ENCODE measurements around the gene RAB15.

The RAB15 gene

DNA sequence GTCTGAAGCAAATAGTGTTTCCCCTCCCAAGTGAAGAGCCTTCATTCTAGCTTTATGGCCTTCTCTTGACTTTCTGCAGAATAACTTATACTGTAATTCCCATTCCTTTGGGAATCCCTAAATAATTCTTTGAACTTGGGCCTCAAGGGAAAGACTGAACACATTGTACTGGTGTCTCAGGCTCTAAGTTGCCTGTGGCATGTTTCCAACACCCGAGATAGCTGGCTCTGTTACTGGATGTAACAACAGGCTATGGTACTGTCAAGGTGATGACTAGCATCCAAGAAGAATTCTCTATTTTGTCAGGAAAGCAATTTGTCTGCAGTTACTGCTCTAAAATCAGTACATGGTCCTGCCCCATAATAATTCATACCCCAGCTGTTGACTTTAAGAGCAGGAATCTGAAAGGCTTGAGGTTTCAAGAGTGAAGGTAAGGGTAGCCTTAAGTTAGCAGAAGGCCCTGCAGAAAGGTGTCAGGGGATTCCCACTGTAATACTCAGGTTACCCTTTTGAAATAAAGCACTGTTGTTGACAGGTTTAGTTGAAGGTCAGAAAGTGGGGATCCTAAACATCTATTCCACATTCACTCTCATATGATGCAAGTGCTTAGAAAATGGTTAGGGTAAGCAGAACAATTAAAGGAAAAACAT lies 34.8 kb downstream of the RAB15 start:
- in situ Hi-C loops (cut with HindIII; ENCODE audit: low sequenced_read_pairs): no loop called here
- no peak overlapping the region for H3K4me3 ChIP-seq (ENCODE audit: low read depth, low read length)
- no peak for TF ChIP-seq CTCF (IDR thresholded peaks at IDR 0.05; ENCODE audit: low read depth, low read length, missing control alignments)
- DNase-seq (ENCODE audit: low read depth): no peak

DNA sequence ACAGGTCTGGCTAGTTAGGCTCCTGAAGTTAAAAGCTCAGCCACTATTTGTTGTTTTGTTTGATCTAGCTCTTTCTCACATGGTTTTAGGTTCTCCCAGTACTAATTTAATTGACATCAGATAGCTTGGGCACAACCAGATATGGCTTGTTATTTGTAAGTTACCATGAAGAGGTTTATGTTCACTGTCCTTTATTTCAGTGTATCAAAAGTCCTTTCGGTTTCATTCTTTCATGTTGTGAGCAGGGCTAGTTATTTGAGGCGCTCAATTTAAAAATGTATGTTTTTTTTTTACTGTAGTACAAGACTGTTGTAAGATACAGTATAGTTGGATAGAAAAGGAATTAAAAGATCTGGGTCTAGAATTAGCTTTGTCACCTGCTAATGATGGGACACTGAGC lies 36.6 kb downstream of the RAB15 start:
- TF ChIP-seq CTCF (IDR thresholded peaks at IDR 0.05; ENCODE audit: low read depth, low read length, missing control alignments): no peak
- no peak for DNase-seq (ENCODE audit: low read depth)
- in situ Hi-C loops (cut with HindIII; ENCODE audit: low sequenced_read_pairs): no loop called here

GRCh38 chr14:64934338-64934929 lies 37.7 kb downstream of the RAB15 start:
- no peak for DNase-seq (ENCODE audit: low read depth)
- no peak for TF ChIP-seq CTCF (IDR thresholded peaks at IDR 0.05; ENCODE audit: low read depth, low read length, missing control alignments)
- in situ Hi-C loops (cut with HindIII; ENCODE audit: low sequenced_read_pairs): no loop called here
- H3K4me3 ChIP-seq (ENCODE audit: low read depth, low read length): no peak overlapping the region

More for the DNA sequence above, 36.6 kb downstream of the RAB15 start:
- H3K4me3 ChIP-seq (ENCODE audit: low read depth, low read length): no peak overlapping the region

DNA sequence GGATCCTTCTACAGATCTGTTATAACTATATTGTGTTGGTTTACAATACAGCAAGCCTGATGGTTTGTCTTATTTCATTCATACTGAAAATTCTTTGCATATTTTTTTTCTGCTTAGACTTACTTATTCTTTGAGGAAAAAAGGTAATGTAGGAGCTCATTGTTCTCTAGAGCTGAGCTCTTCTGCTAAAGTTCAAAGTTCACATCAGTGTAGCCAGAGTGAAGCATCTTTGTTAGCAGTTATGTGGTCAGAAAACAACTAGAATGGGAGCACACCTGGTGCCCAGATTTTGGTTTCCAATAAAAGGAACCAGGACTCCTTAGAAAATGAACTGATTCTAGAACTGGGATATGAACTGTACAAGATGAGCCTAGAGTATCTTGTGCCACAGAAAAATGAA lies 39.9 kb downstream of the RAB15 start:
- H3K4me3 ChIP-seq (ENCODE audit: low read depth, low read length): no peak overlapping the region
- DNase-seq (ENCODE audit: low read depth): no peak
- in situ Hi-C loops (cut with HindIII; ENCODE audit: low sequenced_read_pairs): no loop called here
- no peak for TF ChIP-seq CTCF (IDR thresholded peaks at IDR 0.05; ENCODE audit: low read depth, low read length, missing control alignments)

DNA sequence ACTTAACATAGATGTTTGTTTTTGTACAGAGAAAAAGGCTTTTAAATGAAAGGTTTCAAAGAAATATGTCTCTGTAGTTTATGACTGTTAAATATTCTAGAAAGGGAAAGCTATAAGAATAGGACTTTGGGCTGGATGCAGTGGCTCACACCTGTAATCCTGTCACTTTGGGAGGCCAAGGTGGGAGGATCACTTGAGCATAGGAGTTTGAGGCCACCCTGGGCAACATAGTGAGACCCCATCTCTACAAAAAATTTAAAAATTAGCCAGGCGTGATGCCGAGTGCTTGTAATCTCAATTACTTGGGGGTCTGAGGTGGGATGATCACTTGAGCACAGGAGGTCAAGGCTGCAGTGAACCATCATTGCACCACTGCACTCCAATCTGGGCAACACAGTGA lies 41.0 kb downstream of the RAB15 start:
- H3K4me3 ChIP-seq (ENCODE audit: low read depth, low read length): no peak overlapping the region
- no peak for DNase-seq (ENCODE audit: low read depth)
- in situ Hi-C loops (cut with HindIII; ENCODE audit: low sequenced_read_pairs): no loop called here
- no peak for TF ChIP-seq CTCF (IDR thresholded peaks at IDR 0.05; ENCODE audit: low read depth, low read length, missing control alignments)

DNA sequence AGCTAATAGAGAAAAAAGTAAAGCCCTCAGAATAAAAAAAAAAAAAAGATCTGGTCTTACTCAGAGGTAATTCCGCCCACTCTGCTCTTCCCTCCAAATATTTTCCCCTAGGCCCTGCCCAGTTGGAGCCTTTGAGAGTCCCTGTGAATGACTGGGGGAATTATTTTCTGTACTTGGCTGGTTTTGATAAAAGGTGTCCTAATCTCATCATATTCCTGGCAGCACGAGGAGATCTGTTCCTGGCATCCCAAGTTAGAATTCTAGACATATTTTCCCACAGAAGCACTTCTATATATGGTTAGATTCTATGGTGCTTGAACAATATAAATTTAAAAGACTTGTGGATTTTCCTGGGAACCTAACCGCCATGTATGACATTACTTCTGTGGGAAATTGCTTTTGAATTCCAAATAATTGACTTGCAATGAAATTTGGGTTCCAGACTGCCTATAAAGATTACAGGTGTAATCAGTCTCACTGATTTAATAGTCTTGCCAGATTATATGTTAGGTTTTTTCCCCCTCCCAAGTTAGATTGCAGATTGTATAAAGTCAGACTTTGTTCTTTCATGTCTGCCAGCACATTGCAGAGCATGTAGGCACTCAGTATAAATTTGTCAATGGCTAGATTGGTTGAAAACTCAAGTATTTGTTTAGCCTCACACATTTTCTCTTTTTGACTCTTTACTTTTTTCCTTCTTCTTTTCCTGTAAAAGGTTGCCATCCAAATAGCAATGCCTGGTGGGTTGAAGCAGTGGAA lies 41.9 kb downstream of the RAB15 start:
- no peak for TF ChIP-seq CTCF (IDR thresholded peaks at IDR 0.05; ENCODE audit: low read depth, low read length, missing control alignments)
- DNase-seq (ENCODE audit: low read depth): no peak
- no peak overlapping the region for H3K4me3 ChIP-seq (ENCODE audit: low read depth, low read length)
- in situ Hi-C loops (cut with HindIII; ENCODE audit: low sequenced_read_pairs): no loop called here
